H9 (cell line): Measurements from ENCODE around the gene RGS6. TPM values are rescaled to one million over a fixed set of nuclear protein-coding genes. Genes with fewer than 3 reads are reported as not detected.
A peak's percentile ranks its signal among the peaks of the same experiment; 100 is the strongest.

Source experiments
- DNase-seq: peaks from one replicate; pipeline ENCODE4 v3.0.0-alpha.2; 2017
- H2AFZ ChIP-seq: one replicate; pipeline ENCODE4 v1.6.1; 2013; ENCODE audit warnings: mild to moderate bottlenecking, low read length, control low read depth, moderate library complexity
- H2AK5ac ChIP-seq: 2 replicates; pipeline ENCODE4 v1.6.1; 2013; ENCODE audit warnings: low read length, control low read depth, mixed read lengths; ENCODE audit not compliant: insufficient read length
- H2BK120ac ChIP-seq: one replicate; pipeline ENCODE4 v1.6.1; 2013; ENCODE audit warnings: low read depth, mild to moderate bottlenecking, low read length, control low read depth, inconsistent platforms; ENCODE audit not compliant: poor library complexity, severe bottlenecking
- H2BK12ac ChIP-seq: 2 replicates; pipeline ENCODE4 v1.6.1; 2013; ENCODE audit warnings: low read length, control low read depth, mixed read lengths, low read depth; ENCODE audit not compliant: insufficient read length
- H2BK15ac ChIP-seq: 2 replicates; pipeline ENCODE4 v1.6.1; 2013; ENCODE audit warnings: low read depth, low read length, control low read depth
- H2BK20ac ChIP-seq: one replicate; pipeline ENCODE4 v1.6.1; 2013; ENCODE audit warnings: low read depth, mild to moderate bottlenecking, low read length, control low read depth, inconsistent platforms; ENCODE audit not compliant: poor library complexity, severe bottlenecking
- H2BK5ac ChIP-seq: 2 replicates; pipeline ENCODE4 v1.6.1; 2013; ENCODE audit warnings: low read length, control low read depth, mixed read lengths; ENCODE audit not compliant: insufficient read length
- H3K14ac ChIP-seq: 2 replicates; pipeline ENCODE4 v1.6.1; 2013; ENCODE audit warnings: low read length, control low read depth; ENCODE audit not compliant: insufficient read depth
- H3K18ac ChIP-seq: 2 replicates; pipeline ENCODE4 v1.6.1; 2013; ENCODE audit warnings: low read depth, mild to moderate bottlenecking, mixed read lengths, low read length, control low read depth; ENCODE audit not compliant: insufficient read length
- H3K23ac ChIP-seq: 2 replicates; pipeline ENCODE4 v1.6.1; 2013; ENCODE audit warnings: low read length, control low read depth, mixed read lengths, low read depth; ENCODE audit not compliant: insufficient read length
- H3K23me2 ChIP-seq: 2 replicates; pipeline ENCODE4 v1.6.1; 2013; ENCODE audit warnings: low read depth, mild to moderate bottlenecking, mixed read lengths, low read length, control low read depth; ENCODE audit not compliant: insufficient read length, poor library complexity, severe bottlenecking
- H3K27ac ChIP-seq: 2 replicates; pipeline ENCODE4 v1.5.1; 2013; ENCODE audit warnings: low read length, control low read depth, mixed read lengths, low read depth; ENCODE audit not compliant: insufficient read length
- H3K27me3 ChIP-seq: 2 replicates; pipeline ENCODE4 v1.6.1; 2013; ENCODE audit warnings: low read length, control low read depth, inconsistent platforms; ENCODE audit not compliant: insufficient read depth
- H3K4ac ChIP-seq: 2 replicates; pipeline ENCODE4 v1.6.1; 2013; ENCODE audit warnings: low read depth, mild to moderate bottlenecking, control low read depth, inconsistent platforms, low read length, moderate library complexity
- H3K4me1 ChIP-seq: 2 replicates; pipeline ENCODE4 v1.6.1; 2013; ENCODE audit warnings: low read length, control low read depth, inconsistent platforms; ENCODE audit not compliant: insufficient read depth
- H3K4me2 ChIP-seq: 2 replicates; pipeline ENCODE4 v1.6.1; 2013; ENCODE audit warnings: low read length, control low read depth, mixed read lengths; ENCODE audit not compliant: insufficient read length, insufficient read depth
- H3K56ac ChIP-seq: 2 replicates; pipeline ENCODE4 v1.6.1; 2013; ENCODE audit warnings: low read depth, mild to moderate bottlenecking, mixed read lengths, low read length, control low read depth; ENCODE audit not compliant: insufficient read length
- H3K79me1 ChIP-seq: 2 replicates; pipeline ENCODE4 v1.6.1; 2013; ENCODE audit warnings: low read depth, mild to moderate bottlenecking, moderate library complexity, low read length, control low read depth, inconsistent platforms; ENCODE audit not compliant: insufficient read depth, poor library complexity, severe bottlenecking
- H3K79me2 ChIP-seq: 2 replicates; pipeline ENCODE4 v1.6.1; 2013; ENCODE audit warnings: low read length, control low read depth, inconsistent platforms; ENCODE audit not compliant: insufficient read depth
- H3K9ac ChIP-seq: 2 replicates; pipeline ENCODE4 v1.6.1; 2013; ENCODE audit warnings: low read length, control low read depth, mixed read lengths; ENCODE audit not compliant: insufficient read length; ENCODE audit errors: extremely low read depth
- H3K9me3 ChIP-seq: one replicate; pipeline ENCODE4 v1.6.1; 2013; ENCODE audit warnings: low read depth, low read length, inconsistent platforms; ENCODE audit not compliant: control insufficient read depth
- H3T11ph ChIP-seq: one replicate; pipeline ENCODE4 v1.6.1; 2013; ENCODE audit warnings: mild to moderate bottlenecking, low read length, control low read depth, inconsistent platforms
- H4K20me1 ChIP-seq: one replicate; pipeline ENCODE4 v1.6.1; 2013; ENCODE audit not compliant: control insufficient read depth, insufficient read length, insufficient read depth
- H4K5ac ChIP-seq: 2 replicates; pipeline ENCODE4 v1.6.1; 2013; ENCODE audit warnings: low read depth, mild to moderate bottlenecking, mixed read lengths, low read length, control low read depth; ENCODE audit not compliant: insufficient read length
- H4K8ac ChIP-seq: replicated peaks from 2 replicates; pipeline ENCODE4 v1.6.1; 2013; ENCODE audit warnings: low read length, control low read depth, mixed read lengths, low read depth; ENCODE audit not compliant: insufficient read length
- H4K91ac ChIP-seq: 2 replicates; pipeline ENCODE4 v1.6.1; 2013; ENCODE audit warnings: low read depth, mild to moderate bottlenecking, moderate library complexity, mixed read lengths, low read length, control low read depth; ENCODE audit not compliant: insufficient read length
- H3K27ac Mint-ChIP-seq, 3 experiments: 2 replicates in 2 of 3; 3 replicates in 1 of 3; pipeline ENCODE4 v1.8.0; 2020 to 2021; ENCODE audit warnings: mixed read lengths in 3 of 3, mild to moderate bottlenecking in 1 of 3, moderate library complexity in 1 of 3
- H3K27me3 Mint-ChIP-seq: 2 replicates; pipeline ENCODE4 v1.8.0; 2021; ENCODE audit warnings: low read depth, mild to moderate bottlenecking, moderate library complexity, mixed read lengths
- H3K36me3 Mint-ChIP-seq, 3 experiments: 2 replicates in 2 of 3; 3 replicates in 1 of 3; pipeline ENCODE4 v1.8.0; 2020 to 2021; ENCODE audit warnings: low read depth in 3 of 3, mixed read lengths in 3 of 3; ENCODE audit not compliant: insufficient read depth in 1 of 3
- H3K4me1 Mint-ChIP-seq, 2 experiments: 2 replicates each; pipeline ENCODE4 v1.8.0; 2020; ENCODE audit warnings: mixed read lengths in 2 of 2
- H3K4me3 Mint-ChIP-seq, 2 experiments: 2 replicates in 1 of 2; 3 replicates in 1 of 2; pipeline ENCODE4 v1.8.0; 2020 to 2021; ENCODE audit warnings: mild to moderate bottlenecking in 2 of 2, mixed read lengths in 2 of 2, moderate library complexity in 1 of 2
- H3K9me3 Mint-ChIP-seq, 2 experiments: 2 replicates in 1 of 2; 3 replicates in 1 of 2; pipeline ENCODE4 v1.8.0; 2020; ENCODE audit warnings: mild to moderate bottlenecking in 2 of 2, mixed read lengths in 2 of 2, moderate library complexity in 1 of 2
- CTCF ChIP-seq: fragments of 200-600 bp; sonication (generic); conservative IDR thresholded peaks from 3 replicates; pipeline ENCODE4 v1.8.0; 2021; ENCODE audit warnings: antibody characterized with exemption, mild to moderate bottlenecking
- WGBS: extraction: QIAGEN DNeasy Blood & Tissue Kit; methylation state at CpG from one replicate; pipeline ENCODE4 v1.1.7; 2013; ENCODE audit warnings: missing lambda C conversion rate, low lambda C conversion rate, mixed read lengths; ENCODE audit not compliant: insufficient read length; ENCODE audit errors: extremely low coverage; 5-methylcytosine and 5-hydroxymethylcytosine counted together
- total RNA-seq: library from RNA; stranded (reverse); gene quantifications from 2 replicates; pipeline ENCODE4 v1.2.1, GENCODE V29; 2021

The RGS6 gene
- total RNA-seq, 1 experiment from 2014 or later, result 3.0 TPM

DNA sequence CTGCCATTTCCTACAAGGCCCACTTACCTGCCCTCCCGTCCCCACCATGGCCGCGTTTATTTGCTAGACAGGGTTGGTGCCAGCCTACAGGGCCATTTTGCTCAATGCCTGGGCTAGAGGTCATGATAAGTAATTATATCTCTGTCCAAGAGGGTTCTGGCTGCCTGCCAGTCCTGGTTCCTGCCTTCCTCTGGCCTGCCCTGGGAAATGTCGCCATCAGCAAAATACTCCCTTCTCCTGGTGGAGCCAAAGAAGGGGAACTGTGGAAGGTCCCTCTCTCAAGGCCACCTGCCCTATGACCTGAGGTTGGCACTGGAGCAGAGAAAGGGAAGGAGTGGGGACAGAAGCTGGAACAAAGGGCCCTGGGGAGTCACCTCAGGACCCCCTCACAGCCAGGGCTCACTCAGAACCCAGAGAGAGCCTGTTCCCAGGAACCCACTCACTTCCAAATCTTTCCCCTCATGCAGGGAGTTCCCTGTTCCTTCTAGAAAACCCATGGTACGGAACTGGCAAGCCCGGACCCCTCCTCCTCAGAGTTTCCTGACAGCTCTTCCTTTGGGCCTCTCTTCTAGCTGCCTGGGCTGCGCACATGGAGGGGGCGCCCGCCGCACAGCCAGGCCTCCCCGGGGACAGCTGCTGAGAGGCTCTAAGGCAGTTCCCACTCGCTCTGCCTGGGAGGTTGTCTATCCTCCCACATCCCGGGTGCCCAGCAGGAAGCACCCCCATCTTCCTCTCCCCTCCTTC lies 681.2 kb downstream of the RGS6 start:
- TF ChIP-seq CTCF, result no peak

More for the DNA sequence above, 681.2 kb downstream of the RGS6 start:
- H3K9me3 ChIP-seq, result no peaks in the 10 kb centered on the region
- no peak overlapping the region for H3K9ac ChIP-seq
- WGBS, result no CpG with 5 or more reads among the region's 13 CpGs
- H2BK5ac ChIP-seq, result no peak overlapping the region
- DNase-seq, result peak; percentile 15
- no peak overlapping the region for H3K23ac ChIP-seq
- H3K4me1 ChIP-seq, result peaks cover 4% of the 10 kb centered on the region; the same call in 1 of the 2 replicates
- H4K91ac ChIP-seq, result no peak overlapping the region
- Mint-ChIP-seq H3K27me3 (peaks cover 7% of the 10 kb centered on the region), H3K4me1 (peaks cover 5 to 19% of the 10 kb centered on the region in 2 experiments; a peak in 3 of 4 replicates), H3K27ac (no peak overlapping the region), H3K4me3 (no peak overlapping the region), H3K9me3 (no peaks in the 10 kb centered on the region), H3K36me3 (no peaks in the 10 kb centered on the region; a peak in 1 of 7 replicates)
- H3K18ac ChIP-seq, result no peak overlapping the region
- H4K20me1 ChIP-seq, result no peaks in the 10 kb centered on the region
- H2BK15ac ChIP-seq, result no peak overlapping the region
- no peak overlapping the region for H2AFZ ChIP-seq
- H3K79me2 ChIP-seq, result no peaks in the 10 kb centered on the region
- no peak overlapping the region for H2AK5ac ChIP-seq
- no peaks in the 10 kb centered on the region for H3K27me3 ChIP-seq
- no peak overlapping the region for H3K14ac ChIP-seq
- no peak overlapping the region for H2BK12ac ChIP-seq
- no peak overlapping the region for H2BK120ac ChIP-seq
- no peak overlapping the region for H4K8ac ChIP-seq
- no peak overlapping the region for H3T11ph ChIP-seq
- no peak overlapping the region for H3K4ac ChIP-seq
- no peak overlapping the region for H3K4me2 ChIP-seq
- H3K27ac ChIP-seq, result no peak overlapping the region
- no peak overlapping the region for H3K56ac ChIP-seq
- H4K5ac ChIP-seq, result no peak overlapping the region
- no peak overlapping the region for H2BK20ac ChIP-seq
- H3K23me2 ChIP-seq, result no peaks in the 10 kb centered on the region
- no peaks in the 10 kb centered on the region for H3K79me1 ChIP-seq
